Tibial nerve (tissue), 4 donors: Measurements from ENCODE around the gene CCBE1.

Experiments used
- CTCF ChIP-seq, 5 experiments: fragments of 200-600 bp in 3 of 5; fragments of 450-650 bp in 2 of 5; sonication (generic) in 3 of 5; IDR thresholded peaks; one replicate each; pipeline ENCODE4 v1.5.1; 2016 to 2019; ENCODE audit warnings: antibody characterized with exemption in 5 of 5, mild to moderate bottlenecking in 3 of 5, moderate library complexity in 2 of 5
- EP300 ChIP-seq, 2 donors: sonication (generic); formaldehyde crosslinking; IDR thresholded peaks; one replicate each; pipeline ENCODE4 v1.6.1; 2017; ENCODE audit warnings: antibody characterized with exemption in 2 of 2, mild to moderate bottlenecking in 1 of 2
- POLR2A ChIP-seq, 2 donors: fragments of 450-650 bp; IDR thresholded peaks; one replicate each; pipeline ENCODE4 v1.6.1; 2017; ENCODE audit warnings: antibody characterized with exemption in 2 of 2, mild to moderate bottlenecking in 2 of 2, moderate library complexity in 2 of 2

- no peak for TF ChIP-seq CTCF (IDR thresholded peaks at IDR 0.05)
- no peak for TF ChIP-seq EP300 (IDR thresholded peaks at IDR 0.05)
- no peak for TF ChIP-seq POLR2A (IDR thresholded peaks at IDR 0.05)
These were observed 38.1 kb upstream of the CCBE1 start for GRCh38 chr18:59735269-59735860.
